Natural killer cell treated with Interleukin-12 subunit alpha and Interleukin-12 subunit beta and Interleukin-15 and Interleukin-18, amount 100 ng/mL, for 72 hours (primary cell): ENCODE measurements around the gene LAMA2. TPM values are rescaled to one million over a fixed set of nuclear protein-coding genes. Genes with fewer than 3 reads are reported as not detected.
"Not testable (repeated sequence)": the region's sequence is repeated elsewhere in the genome, so short reads cannot be mapped to it uniquely, and the experiment has no call there.

ENCODE experiments used
- ATAC-seq, 2 donors: fragments of 150-1000 bp; cut with Tn5 transposase in 1 of 2; sonication (Bioruptor Pico), chemical (Tn5 transposase) in 1 of 2; 2 replicates each; pipeline ENCODE4 v1.10.0; 2021
- DNase-seq: peaks from one replicate; pipeline ENCODE4 v3.0.0; 2022; ENCODE audit warnings: low spot score
- H3K27ac Mint-ChIP-seq, 2 donors: 1 replicate in 1 of 2; 2 replicates in 1 of 2; pipeline ENCODE4 v1.8.0; 2022; ENCODE audit warnings: mixed read lengths in 2 of 2, mild to moderate bottlenecking in 1 of 2, moderate library complexity in 1 of 2
- H3K27me3 Mint-ChIP-seq, 2 donors: 1 replicate in 1 of 2; 2 replicates in 1 of 2; pipeline ENCODE4 v1.8.0; 2022; ENCODE audit warnings: mixed read lengths in 2 of 2
- H3K36me3 Mint-ChIP-seq: one replicate; pipeline ENCODE4 v1.8.0; 2022; ENCODE audit warnings: mixed read lengths
- H3K4me1 Mint-ChIP-seq, 2 donors: 1 replicate in 1 of 2; 2 replicates in 1 of 2; pipeline ENCODE4 v1.8.0; 2022; ENCODE audit warnings: low read depth in 2 of 2, mixed read lengths in 2 of 2, mild to moderate bottlenecking in 1 of 2
- H3K4me3 Mint-ChIP-seq: one replicate; pipeline ENCODE4 v1.8.0; 2022; ENCODE audit warnings: mixed read lengths
- H3K9me3 Mint-ChIP-seq: 2 replicates; pipeline ENCODE4 v1.8.0; 2022; ENCODE audit warnings: mixed read lengths
- total RNA-seq, 2 donors: library from RNA; stranded (reverse); gene quantifications; one replicate each; pipeline ENCODE4 v1.2.3, GENCODE V29; 2022

Gene LAMA2
- total RNA-seq, 2 donors from 2014 or later = 0.36 to 0.53 TPM

DNA sequence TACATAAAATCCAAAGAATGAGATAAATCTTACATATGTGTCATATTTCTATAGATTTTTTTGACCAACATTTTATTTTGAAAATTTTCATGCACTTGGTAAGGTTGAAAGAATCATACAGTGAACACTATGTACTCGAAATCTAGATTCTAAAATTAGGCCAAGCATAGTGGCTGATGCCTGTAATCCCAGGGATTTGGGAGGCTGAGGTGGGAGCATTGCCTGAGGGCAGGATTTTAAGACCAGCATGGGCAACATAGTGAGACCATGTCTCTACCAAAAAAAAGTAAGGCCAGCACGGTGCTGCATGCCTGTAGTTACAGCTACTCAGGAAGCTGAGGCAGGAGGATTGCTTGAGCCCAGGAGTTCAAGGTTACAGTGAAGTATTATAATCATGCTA lies 158.6 kb downstream of the LAMA2 start:
- Mint-ChIP-seq H3K27ac (no peak overlapping the region), H3K36me3 (no peaks in the 10 kb centered on the region), H3K9me3 (no peaks in the 10 kb centered on the region), H3K4me1 (no peaks in the 10 kb centered on the region), H3K4me3 (no peak overlapping the region), H3K27me3 (peaks cover 0 to 20% of the 10 kb centered on the region in 2 donors)
- ATAC-seq (no peak), DNase-seq (no peak)

DNA sequence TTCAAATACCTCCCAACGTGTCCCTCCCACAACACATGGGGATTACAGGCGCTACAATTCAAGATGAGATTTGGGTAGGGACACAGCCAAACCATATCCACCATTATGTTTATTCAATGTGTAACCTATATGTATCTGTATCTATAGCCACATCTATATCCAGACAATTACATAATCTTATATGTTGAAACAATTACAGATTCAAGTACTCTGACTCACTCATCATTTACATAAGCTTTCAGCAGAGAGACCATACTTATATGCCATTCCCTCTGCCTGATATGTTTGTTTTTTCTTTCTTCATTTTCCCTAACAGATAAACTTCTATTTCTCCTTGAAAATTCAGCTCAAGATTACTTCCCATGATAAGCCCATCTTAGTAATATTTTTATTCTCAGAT lies 163.6 kb downstream of the LAMA2 start:
- Mint-ChIP-seq H3K27me3 (no peaks in the 10 kb centered on the region), H3K9me3 (no peaks in the 10 kb centered on the region), H3K4me3 (no peak overlapping the region), H3K27ac (no peak overlapping the region), H3K36me3 (no peaks in the 10 kb centered on the region), H3K4me1 (no peaks in the 10 kb centered on the region)
- ATAC-seq (no peak), DNase-seq (no peak)

- H3K27me3 Mint-ChIP-seq = peaks cover 0 to 2% of the 10 kb centered on the region in 2 donors
- no peak for ATAC-seq
- no peaks in the 10 kb centered on the region for H3K36me3 Mint-ChIP-seq
Measured at GRCh38 chr6:129047834-129048233, 164.9 kb downstream of the LAMA2 start.

GRCh38 chr6:129050086-129050485 lies 167.1 kb downstream of the LAMA2 start:
- H3K4me1 Mint-ChIP-seq = no peaks in the 10 kb centered on the region
- no peak for ATAC-seq
- no peak overlapping the region for H3K4me3 Mint-ChIP-seq
- DNase-seq = no peak
- H3K9me3 Mint-ChIP-seq = no peaks in the 10 kb centered on the region
- H3K27me3 Mint-ChIP-seq = peaks cover 6 to 15% of the 10 kb centered on the region in 2 donors
- H3K36me3 Mint-ChIP-seq = no peaks in the 10 kb centered on the region
- H3K27ac Mint-ChIP-seq = no peak overlapping the region

More at GRCh38 chr6:129047834-129048233, 164.9 kb downstream of the LAMA2 start:
- Mint-ChIP-seq H3K4me3 (no peak overlapping the region), H3K27ac (no peak overlapping the region), H3K4me1 (no peaks in the 10 kb centered on the region), H3K9me3 (no peaks in the 10 kb centered on the region)
- DNase-seq = no peak

- H3K27me3 Mint-ChIP-seq = peaks cover 6 to 15% of the 10 kb centered on the region in 2 donors
- not testable (repeated sequence) for H3K27ac Mint-ChIP-seq, H3K36me3 Mint-ChIP-seq, DNase-seq, H3K4me1 Mint-ChIP-seq, H3K4me3 Mint-ChIP-seq, ATAC-seq, H3K9me3 Mint-ChIP-seq
Measured at GRCh38 chr6:129053143-129053542, 170.2 kb downstream of the LAMA2 start.

- no peak for ATAC-seq
- Mint-ChIP-seq H3K36me3 (no peaks in the 10 kb centered on the region), H3K4me3 (no peak overlapping the region), H3K9me3 (no peaks in the 10 kb centered on the region), H3K27ac (no peak overlapping the region), H3K4me1 (no peaks in the 10 kb centered on the region), H3K27me3 (peaks cover 6 to 15% of the 10 kb centered on the region in 2 donors)
- DNase-seq = no peak
Measured at GRCh38 chr6:129055796-129056195, 172.9 kb downstream of the LAMA2 start.

DNA sequence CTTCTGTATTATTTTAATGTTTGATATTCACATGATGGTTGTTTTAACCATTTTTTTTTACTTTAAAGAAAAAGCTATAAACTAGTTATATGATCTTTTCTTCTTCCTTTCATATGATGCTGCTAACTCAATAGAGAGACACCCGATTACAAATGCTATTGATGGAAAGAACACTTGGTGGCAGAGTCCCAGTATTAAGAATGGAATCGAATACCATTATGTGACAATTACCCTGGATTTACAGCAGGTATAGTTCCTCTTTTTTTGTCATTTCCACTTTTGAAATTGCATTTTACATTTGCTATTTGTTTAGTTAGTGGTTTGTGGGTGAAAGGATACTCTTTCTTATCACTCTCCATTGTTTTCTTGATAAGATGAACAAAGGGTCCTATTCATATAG lies 176.7 kb downstream of the LAMA2 start:
- H3K27ac Mint-ChIP-seq = no peak overlapping the region
- H3K4me1 Mint-ChIP-seq = no peaks in the 10 kb centered on the region
- H3K36me3 Mint-ChIP-seq = no peaks in the 10 kb centered on the region
- ATAC-seq (no peak), DNase-seq (no peak)
- no peak overlapping the region for H3K4me3 Mint-ChIP-seq
- peaks cover 0 to 3% of the 10 kb centered on the region in 2 donors for H3K27me3 Mint-ChIP-seq
- no peaks in the 10 kb centered on the region for H3K9me3 Mint-ChIP-seq

GRCh38 chr6:129069006-129069405 lies 186.1 kb downstream of the LAMA2 start:
- H3K4me3 Mint-ChIP-seq = no peak overlapping the region
- H3K36me3 Mint-ChIP-seq = no peaks in the 10 kb centered on the region
- H3K27me3 Mint-ChIP-seq = peaks cover 6 to 17% of the 10 kb centered on the region in 2 donors
- no peak overlapping the region for H3K27ac Mint-ChIP-seq
- no peaks in the 10 kb centered on the region for H3K9me3 Mint-ChIP-seq
- DNase-seq (no peak), ATAC-seq (no peak)
- H3K4me1 Mint-ChIP-seq = no peaks in the 10 kb centered on the region

- Mint-ChIP-seq H3K27me3 (peaks cover 8 to 45% of the 10 kb centered on the region in 2 donors), H3K9me3 (no peaks in the 10 kb centered on the region), H3K27ac (no peak overlapping the region), H3K4me1 (no peaks in the 10 kb centered on the region), H3K4me3 (no peak overlapping the region), H3K36me3 (no peaks in the 10 kb centered on the region)
- DNase-seq (no peak), ATAC-seq (no peak)
Measured at GRCh38 chr6:129073051-129073450, 190.1 kb downstream of the LAMA2 start.

GRCh38 chr6:129073691-129074395 lies 190.9 kb downstream of the LAMA2 start:
- no peaks in the 10 kb centered on the region for H3K36me3 Mint-ChIP-seq
- ATAC-seq = no peak
- no peak overlapping the region for H3K4me3 Mint-ChIP-seq
- peaks cover 11 to 51% of the 10 kb centered on the region in 2 donors for H3K27me3 Mint-ChIP-seq
- H3K9me3 Mint-ChIP-seq = no peaks in the 10 kb centered on the region
- DNase-seq = no peak
- no peak overlapping the region for H3K27ac Mint-ChIP-seq
- no peaks in the 10 kb centered on the region for H3K4me1 Mint-ChIP-seq

- Mint-ChIP-seq H3K4me3 (no peak overlapping the region), H3K36me3 (no peaks in the 10 kb centered on the region), H3K27ac (no peak overlapping the region), H3K27me3 (peaks cover 6 to 8% of the 10 kb centered on the region in 2 donors), H3K4me1 (no peaks in the 10 kb centered on the region), H3K9me3 (no peaks in the 10 kb centered on the region)
- DNase-seq = no peak
- ATAC-seq = no peak
Measured at GRCh38 chr6:129084406-129084805, 201.5 kb downstream of the LAMA2 start.

DNA sequence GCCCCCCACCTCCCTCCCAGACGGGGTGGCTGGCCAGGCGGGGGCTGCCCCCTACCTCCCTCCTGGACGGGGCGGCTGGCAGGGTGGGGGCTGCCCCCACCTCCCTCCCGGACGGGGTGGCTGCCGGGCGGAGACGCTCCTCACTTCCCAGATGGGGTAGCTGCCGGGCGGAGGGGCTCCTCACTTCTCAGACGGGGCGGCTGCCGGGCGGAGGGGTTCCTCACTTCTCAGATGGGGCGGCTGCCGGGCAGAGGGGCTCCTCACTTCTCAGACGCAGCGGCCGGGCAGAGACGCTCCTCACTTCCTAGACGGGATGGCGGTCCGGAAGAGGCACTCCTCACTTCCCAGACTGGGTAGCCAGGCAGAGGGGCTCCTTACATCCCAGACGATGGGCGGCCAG lies 205.5 kb downstream of the LAMA2 start:
- H3K4me1 Mint-ChIP-seq, H3K27ac Mint-ChIP-seq, DNase-seq, ATAC-seq, H3K36me3 Mint-ChIP-seq, H3K9me3 Mint-ChIP-seq, H3K4me3 Mint-ChIP-seq: not testable (repeated sequence)
- peaks cover 9 to 18% of the 10 kb centered on the region in 2 donors for H3K27me3 Mint-ChIP-seq

DNA sequence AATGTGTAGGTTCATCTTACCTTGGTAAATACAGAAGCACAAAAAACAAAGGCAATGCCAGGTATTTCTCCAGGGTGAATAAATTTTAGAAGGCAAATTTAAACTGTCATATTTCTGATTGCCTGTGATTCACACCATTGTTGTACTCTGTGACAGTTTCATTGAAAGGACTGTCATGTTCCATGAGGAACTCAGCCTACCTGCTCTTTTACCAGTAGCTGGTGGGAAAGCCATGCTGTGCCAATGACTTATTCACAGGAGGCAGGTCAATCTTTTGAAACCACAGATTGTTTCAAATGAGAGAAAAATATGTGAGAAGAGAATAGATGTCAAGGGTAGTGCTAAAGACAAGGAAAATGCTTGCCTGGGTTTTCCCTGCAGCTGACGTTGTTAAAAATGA lies 206.4 kb downstream of the LAMA2 start:
- no peak overlapping the region for H3K4me3 Mint-ChIP-seq
- DNase-seq (no peak), ATAC-seq (no peak)
- H3K27me3 Mint-ChIP-seq = peaks cover 9 to 18% of the 10 kb centered on the region in 2 donors
- no peaks in the 10 kb centered on the region for H3K36me3 Mint-ChIP-seq
- no peak overlapping the region for H3K27ac Mint-ChIP-seq
- no peaks in the 10 kb centered on the region for H3K4me1 Mint-ChIP-seq
- no peaks in the 10 kb centered on the region for H3K9me3 Mint-ChIP-seq

- DNase-seq = no peak
- no peaks in the 10 kb centered on the region for H3K9me3 Mint-ChIP-seq
- peaks cover 3 to 10% of the 10 kb centered on the region in 2 donors for H3K27me3 Mint-ChIP-seq
- ATAC-seq = no peak
- H3K27ac Mint-ChIP-seq = no peak overlapping the region
- no peaks in the 10 kb centered on the region for H3K36me3 Mint-ChIP-seq
- no peaks in the 10 kb centered on the region for H3K4me1 Mint-ChIP-seq
- no peak overlapping the region for H3K4me3 Mint-ChIP-seq
Measured at GRCh38 chr6:129094147-129094546, 211.2 kb downstream of the LAMA2 start.
